CD14-positive monocyte (primary cell): ENCODE results near the gene SLITRK5. TPM values are rescaled to one million over a fixed set of nuclear protein-coding genes. Genes with fewer than 3 reads are reported as not detected.

ENCODE experiments used
- DNase-seq, 3 donors: peaks; one replicate each; pipeline ENCODE4 v3.0.0-alpha.2; 2011 to 2022
- H2AFZ ChIP-seq: 2 replicates; pipeline ENCODE4 v1.6.0; 2012; ENCODE audit warnings: mild to moderate bottlenecking, low read depth, low read length, inconsistent platforms; ENCODE audit not compliant: insufficient read depth, poor library complexity, severe bottlenecking
- H3K27ac ChIP-seq, 2 donors: 1 replicate in 1 of 2; 2 replicates in 1 of 2; pipeline ENCODE4 v1.5.1; 2012 to 2013; ENCODE audit warnings: low read length in 2 of 2, control low read depth in 1 of 2, inconsistent platforms in 1 of 2, low read depth in 1 of 2, mild to moderate bottlenecking in 1 of 2
- H3K27me3 ChIP-seq, 2 donors: one replicate each; pipeline versions ENCODE4 v1.6.0 to v1.6.1; 2011 to 2013; ENCODE audit warnings: low read length in 2 of 2; ENCODE audit not compliant: control insufficient read depth in 2 of 2, insufficient read depth in 2 of 2
- H3K36me3 ChIP-seq, 2 donors: replicated peaks in 1 of 2; 1 replicate in 1 of 2; 2 replicates in 1 of 2; pipeline versions ENCODE4 v1.5.1 to v1.6.1; 2012 to 2013; ENCODE audit warnings: low read length in 2 of 2, control low read depth in 1 of 2, inconsistent platforms in 1 of 2, mild to moderate bottlenecking in 1 of 2; ENCODE audit not compliant: insufficient read depth in 2 of 2, control insufficient read depth in 1 of 2
- H3K4me1 ChIP-seq, 2 donors: 1 replicate in 1 of 2; 2 replicates in 1 of 2; pipeline versions ENCODE4 v1.5.1 to v1.6.1; 2012 to 2013; ENCODE audit warnings: low read length in 2 of 2, control low read depth in 1 of 2, inconsistent platforms in 1 of 2, mild to moderate bottlenecking in 1 of 2, moderate library complexity in 1 of 2; ENCODE audit not compliant: insufficient read depth in 2 of 2, control insufficient read depth in 1 of 2
- H3K4me2 ChIP-seq: replicated peaks from 2 replicates; pipeline ENCODE3; 2012; ENCODE audit warnings: low read length, moderate library complexity, mild to moderate bottlenecking; ENCODE audit not compliant: poor library complexity, severe bottlenecking; ENCODE audit errors: extremely low read depth
- H3K4me3 ChIP-seq, 3 experiments: fragments of 200-600 bp in 1 of 3; sonication (generic) in 1 of 3; replicated peaks in 1 of 3; 1 replicate in 2 of 3; 2 replicates in 1 of 3; pipeline ENCODE4 v1.5.1; 2011 to 2013; ENCODE audit warnings: low read length in 3 of 3, mild to moderate bottlenecking in 3 of 3, control low read depth in 2 of 3, low read depth in 2 of 3, inconsistent platforms in 1 of 3, moderate library complexity in 1 of 3
- H3K79me2 ChIP-seq: 2 replicates; pipeline ENCODE4 v1.6.0; 2012; ENCODE audit warnings: mild to moderate bottlenecking, control low read depth, inconsistent platforms, low read length, moderate library complexity; ENCODE audit not compliant: insufficient read depth
- H3K9ac ChIP-seq: 2 replicates; pipeline ENCODE4 v1.6.0; 2017; ENCODE audit warnings: low read length, mild to moderate bottlenecking; ENCODE audit not compliant: insufficient read depth, poor library complexity, severe bottlenecking
- H3K9me3 ChIP-seq, 2 donors: replicated peaks in 1 of 2; 1 replicate in 1 of 2; 2 replicates in 1 of 2; pipeline versions ENCODE4 v1.5.1 to v1.6.1; 2012 to 2013; ENCODE audit warnings: low read length in 2 of 2, control low read depth in 1 of 2; ENCODE audit not compliant: control insufficient read depth in 1 of 2, insufficient read depth in 1 of 2
- H4K20me1 ChIP-seq: 2 replicates; pipeline ENCODE4 v1.6.0; 2012; ENCODE audit warnings: mild to moderate bottlenecking, low read length, control low read depth, moderate library complexity; ENCODE audit not compliant: insufficient read depth
- H3K27ac Mint-ChIP-seq, 7 donors: one replicate each; pipeline ENCODE4 v1.8.0; 2020; ENCODE audit warnings: mild to moderate bottlenecking in 7 of 7, mixed read lengths in 7 of 7, moderate library complexity in 6 of 7, inconsistent platforms in 2 of 7
- H3K27me3 Mint-ChIP-seq, 3 donors: one replicate each; pipeline ENCODE4 v1.8.0; 2021 to 2022; ENCODE audit warnings: low read depth in 3 of 3, mild to moderate bottlenecking in 3 of 3, mixed read lengths in 3 of 3, moderate library complexity in 3 of 3, inconsistent platforms in 1 of 3
- H3K36me3 Mint-ChIP-seq, 2 donors: one replicate each; pipeline ENCODE4 v1.8.0; 2020; ENCODE audit warnings: mixed read lengths in 2 of 2, inconsistent platforms in 1 of 2, mild to moderate bottlenecking in 1 of 2
- H3K4me1 Mint-ChIP-seq: one replicate; pipeline ENCODE4 v1.8.0; 2020; ENCODE audit warnings: mild to moderate bottlenecking, mixed read lengths
- H3K4me3 Mint-ChIP-seq, 2 donors: one replicate each; pipeline ENCODE4 v1.8.0; 2020; ENCODE audit warnings: mild to moderate bottlenecking in 2 of 2, mixed read lengths in 2 of 2, moderate library complexity in 1 of 2
- H3K9me3 Mint-ChIP-seq, 7 donors: one replicate each; pipeline ENCODE4 v1.8.0; 2020 to 2022; ENCODE audit warnings: mixed read lengths in 7 of 7, mild to moderate bottlenecking in 6 of 7, moderate library complexity in 6 of 7, inconsistent platforms in 2 of 7
- WGBS: methylation state at CpG from one replicate; pipeline ENCODE4 v1.1.5; 2013; ENCODE audit warnings: missing lambda C conversion rate; ENCODE audit not compliant: insufficient coverage; 5-methylcytosine and 5-hydroxymethylcytosine counted together
- intact Hi-C, 2 donors: fragments of 100-400 bp; cut with micrococcal nuclease; formaldehyde crosslinking; loops; one replicate each; pipeline versions ENCODE4 v1.15.0 to v1.15.1; 2023
- polyA plus RNA-seq, 3 donors: library from polyadenylated mRNA; depleted of rRNA in 1 of 3; unstranded in 2 of 3; stranded (reverse) in 1 of 3; fragments of 300-500 nt in 2 of 3; fragments of >200 nt in 1 of 3; fragmentation: Illumina TruSeq in 2 of 3; gene quantifications; 1 replicate in 2 of 3; 2 replicates in 1 of 3; pipeline ENCODE4 v1.2.3, GENCODE V29; 2012 to 2021
- TF ChIP-seq, protein P1 (sequence below): fragments of 200-600 bp; IDR thresholded peaks from one replicate; pipeline ENCODE4 v1.8.0; 2022; ENCODE audit warnings: antibody characterized with exemption, mild to moderate bottlenecking

SLITRK5 gene
- polyA plus RNA-seq, 3 donors, result not detected

DNA sequence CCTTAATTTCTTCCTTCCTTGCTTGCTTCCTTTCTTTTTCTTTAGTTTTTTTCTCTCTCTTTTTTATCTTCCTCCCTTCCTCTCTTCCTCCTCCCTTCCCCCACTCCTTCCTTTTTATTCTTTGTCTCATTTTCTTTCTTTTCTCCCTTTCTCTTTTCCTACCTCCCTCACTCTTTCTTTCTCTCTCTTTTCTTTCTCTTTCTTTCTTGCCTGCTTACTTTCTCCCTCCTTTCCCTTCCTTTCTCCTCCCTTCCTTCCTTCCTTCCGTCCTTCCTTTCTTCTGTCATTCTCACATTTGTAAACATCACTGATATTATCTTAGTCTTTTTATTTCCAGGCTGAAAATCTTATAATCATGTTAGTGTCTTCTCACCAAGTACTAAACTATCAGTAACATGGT, 38.8 kb downstream of the SLITRK5 start:
- Histone ChIP-seq H3K36me3 (no peaks in the 10 kb centered on the region), H4K20me1 (no peaks in the 10 kb centered on the region), H3K79me2 (no peaks in the 10 kb centered on the region), H3K4me3 (no peak overlapping the region), H3K4me1 (no peaks in the 10 kb centered on the region), H3K9ac (no peak overlapping the region), H3K4me2 (no peak overlapping the region), H3K27ac (no peak overlapping the region), H3K27me3 (no peaks in the 10 kb centered on the region), H3K9me3 (no peaks in the 10 kb centered on the region), H2AFZ (no peak overlapping the region)
- H3K27me3 Mint-ChIP-seq, result peaks cover 0 to 2% (median 0%) of the 10 kb centered on the region in 3 donors
- H3K4me1 Mint-ChIP-seq, result no peaks in the 10 kb centered on the region
- H3K36me3 Mint-ChIP-seq, result no peaks in the 10 kb centered on the region
- DNase-seq, result no peak
- intact Hi-C loops, result no loop called here
- TF ChIP-seq, protein P1, sequence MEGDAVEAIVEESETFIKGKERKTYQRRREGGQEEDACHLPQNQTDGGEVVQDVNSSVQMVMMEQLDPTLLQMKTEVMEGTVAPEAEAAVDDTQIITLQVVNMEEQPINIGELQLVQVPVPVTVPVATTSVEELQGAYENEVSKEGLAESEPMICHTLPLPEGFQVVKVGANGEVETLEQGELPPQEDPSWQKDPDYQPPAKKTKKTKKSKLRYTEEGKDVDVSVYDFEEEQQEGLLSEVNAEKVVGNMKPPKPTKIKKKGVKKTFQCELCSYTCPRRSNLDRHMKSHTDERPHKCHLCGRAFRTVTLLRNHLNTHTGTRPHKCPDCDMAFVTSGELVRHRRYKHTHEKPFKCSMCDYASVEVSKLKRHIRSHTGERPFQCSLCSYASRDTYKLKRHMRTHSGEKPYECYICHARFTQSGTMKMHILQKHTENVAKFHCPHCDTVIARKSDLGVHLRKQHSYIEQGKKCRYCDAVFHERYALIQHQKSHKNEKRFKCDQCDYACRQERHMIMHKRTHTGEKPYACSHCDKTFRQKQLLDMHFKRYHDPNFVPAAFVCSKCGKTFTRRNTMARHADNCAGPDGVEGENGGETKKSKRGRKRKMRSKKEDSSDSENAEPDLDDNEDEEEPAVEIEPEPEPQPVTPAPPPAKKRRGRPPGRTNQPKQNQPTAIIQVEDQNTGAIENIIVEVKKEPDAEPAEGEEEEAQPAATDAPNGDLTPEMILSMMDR, result no peak
- no peak overlapping the region for H3K27ac Mint-ChIP-seq
- no peak overlapping the region for H3K4me3 Mint-ChIP-seq
- H3K9me3 Mint-ChIP-seq, result peaks cover 0 to 4% (median 0%) of the 10 kb centered on the region in 7 donors
- no CpG with 5 or more reads among the region's 1 CpG for WGBS

DNA sequence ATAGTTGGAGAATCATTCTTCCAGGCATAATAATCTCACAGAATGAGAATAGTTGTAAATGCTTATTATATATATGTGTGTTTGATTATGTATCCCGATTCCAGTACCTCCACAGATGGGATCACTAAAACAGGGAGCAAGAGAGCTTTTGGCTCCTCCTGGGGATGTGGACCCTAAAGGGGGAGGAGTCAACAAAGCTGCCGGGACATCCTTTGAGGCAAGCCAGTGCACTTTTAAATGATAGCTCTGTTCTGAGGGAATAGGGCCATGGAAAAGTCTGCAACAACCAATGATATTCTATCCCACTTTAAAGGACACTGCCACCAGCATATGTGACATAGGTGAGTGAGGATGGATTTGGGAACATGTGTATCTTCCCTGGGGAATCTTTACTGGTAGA, 40.8 kb downstream of the SLITRK5 start:
- H2AFZ ChIP-seq, result no peak overlapping the region
- no peaks in the 10 kb centered on the region for H3K36me3 Mint-ChIP-seq
- H4K20me1 ChIP-seq, result no peaks in the 10 kb centered on the region
- H3K4me1 ChIP-seq, result no peaks in the 10 kb centered on the region
- H3K4me3 Mint-ChIP-seq, result no peak overlapping the region
- intact Hi-C loops, result no loop called here
- no peak for DNase-seq
- no peak overlapping the region for H3K9ac ChIP-seq
- no peaks in the 10 kb centered on the region for H3K36me3 ChIP-seq
- no peaks in the 10 kb centered on the region for H3K9me3 ChIP-seq
- WGBS, result 80% methylated on average over 1 of the region's 2 CpGs
- no peak overlapping the region for H3K27ac Mint-ChIP-seq
- no peaks in the 10 kb centered on the region for H3K4me1 Mint-ChIP-seq
- H3K4me3 ChIP-seq, result no peak overlapping the region
- H3K27me3 ChIP-seq, result no peaks in the 10 kb centered on the region
- H3K27ac ChIP-seq, result no peak overlapping the region
- no peaks in the 10 kb centered on the region for H3K79me2 ChIP-seq
- peaks cover 0 to 2% (median 0%) of the 10 kb centered on the region in 3 donors for H3K27me3 Mint-ChIP-seq
- H3K9me3 Mint-ChIP-seq, result peaks cover 0 to 4% (median 0%) of the 10 kb centered on the region in 7 donors
- TF ChIP-seq, protein P1, result no peak
- no peak overlapping the region for H3K4me2 ChIP-seq
